Activated CD4-positive, CD25-positive, alpha-beta regulatory T cell treated with anti-CD3 and anti-CD28 coated beads, Interleukin-2, amount 50 U/mL, for 16 hours (primary cell): ENCODE measurements around the gene NUTM2B.
"Not testable (repeated sequence)": the region's sequence is repeated elsewhere in the genome, so short reads cannot be mapped to it uniquely, and the experiment has no call there.

Experiments
- DNase-seq: peaks from one replicate; pipeline ENCODE4 v3.0.0-alpha.2; 2020; ENCODE audit warnings: low read depth, low spot score

The NUTM2B gene

GRCh38 chr10:79726620-79727019 is 23.6 kb downstream of the NUTM2B start:
- DNase-seq: not testable (repeated sequence)

DNA sequence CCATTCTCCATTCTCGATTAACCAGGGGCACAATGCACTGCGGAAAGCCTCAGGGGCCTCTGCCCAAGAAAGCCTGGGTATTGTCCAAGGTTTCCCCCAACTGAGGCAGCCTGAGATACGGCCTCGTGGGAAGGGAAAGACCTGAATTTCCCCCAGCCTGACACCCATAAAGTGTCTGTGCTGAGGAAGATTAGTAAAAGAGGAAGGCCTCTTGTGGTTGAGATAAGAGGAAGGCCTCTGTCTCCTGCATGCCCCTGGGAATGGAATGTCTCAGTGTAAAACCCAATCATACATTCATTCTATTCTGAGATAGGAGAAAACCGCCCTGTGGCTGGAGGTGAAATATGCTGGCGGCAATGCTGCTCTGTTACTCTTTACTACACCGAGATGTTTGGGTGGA is 41.8 kb downstream of the NUTM2B start:
- not testable (repeated sequence) for DNase-seq

DNA sequence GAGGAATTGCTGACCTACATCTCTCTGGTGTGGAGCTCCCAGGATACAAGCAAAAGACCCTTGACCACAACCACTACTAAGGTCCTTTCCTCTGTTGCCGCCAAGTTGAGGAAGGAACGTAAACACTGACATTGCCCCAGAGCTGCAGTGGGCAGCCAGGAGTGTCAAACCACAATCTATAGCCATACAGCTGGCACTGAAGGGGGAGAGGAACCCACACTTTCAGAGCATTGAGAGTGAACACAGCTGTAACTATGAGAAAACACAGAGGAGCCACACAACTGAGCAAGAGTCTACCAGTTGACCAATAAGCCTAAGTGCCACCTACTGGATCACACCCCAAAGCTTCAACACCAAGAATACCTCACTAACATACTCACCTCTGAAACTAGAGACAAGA is 45.5 kb downstream of the NUTM2B start:
- not testable (repeated sequence) for DNase-seq

- DNase-seq: not testable (repeated sequence)
Measured at GRCh38 chr10:79753601-79754000, 50.6 kb downstream of the NUTM2B start.

DNA sequence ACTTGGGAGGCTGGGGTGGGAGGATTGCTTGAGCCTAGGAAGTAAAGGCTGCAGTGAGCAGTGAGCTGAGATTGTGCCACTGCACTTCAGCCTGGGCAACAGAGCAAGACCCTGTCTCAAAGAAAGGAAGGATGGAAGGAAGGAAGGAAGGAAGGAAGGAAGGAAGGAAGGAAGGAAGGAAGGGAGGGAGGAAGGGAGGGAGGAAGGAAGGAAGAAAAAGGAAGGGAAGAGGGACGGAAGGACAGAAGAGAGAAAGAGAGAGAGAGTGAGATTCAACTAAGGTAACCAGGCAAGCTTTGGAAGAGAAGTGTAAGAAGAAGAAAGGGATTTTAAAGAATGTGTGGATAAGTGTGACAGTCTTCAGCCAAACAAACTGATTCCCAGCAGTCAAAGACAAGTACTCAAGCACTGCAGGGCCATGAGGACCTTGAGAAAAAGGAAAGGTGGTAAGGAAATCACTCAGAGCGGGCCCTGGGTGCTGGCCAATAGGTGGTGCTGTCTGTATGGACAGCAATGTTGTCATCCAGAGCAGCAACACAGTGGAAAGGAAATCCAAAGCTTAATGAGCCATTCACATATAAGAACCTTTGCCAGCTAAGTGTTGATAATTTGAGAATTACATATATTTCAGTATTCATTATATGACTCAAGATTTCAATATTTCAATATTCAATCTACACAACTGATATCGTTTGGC is 55.4 kb downstream of the NUTM2B start:
- not testable (repeated sequence) for DNase-seq
